NT2/D1 (cell line): ENCODE results near the gene MPDU1.
"Not testable (repeated sequence)": the region's sequence is repeated elsewhere in the genome, so short reads cannot be mapped to it uniquely, and the experiment has no call there.

Experiments
- DNase-seq: peaks from one replicate; pipeline ENCODE4 v3.0.0-alpha.2; 2011; ENCODE audit warnings: low read depth, low spot score
- H3K27me3 ChIP-seq: 2 replicates; pipeline ENCODE4 v1.6.0; 2011; ENCODE audit warnings: mild to moderate bottlenecking; ENCODE audit not compliant: insufficient read length, insufficient read depth
- H3K36me3 ChIP-seq: 2 replicates; pipeline ENCODE4 v1.6.1; 2011; ENCODE audit warnings: mild to moderate bottlenecking, low read length, mixed read lengths; ENCODE audit not compliant: insufficient read depth, insufficient read length
- H3K4me1 ChIP-seq: 2 replicates; pipeline ENCODE4 v1.5.1; 2011; ENCODE audit not compliant: insufficient read depth, insufficient read length
- H3K4me3 ChIP-seq: 2 replicates; pipeline ENCODE4 v1.5.1; 2011; ENCODE audit warnings: low read depth; ENCODE audit not compliant: insufficient read length
- H3K9ac ChIP-seq: 2 replicates; pipeline ENCODE4 v1.6.0; 2011; ENCODE audit warnings: low read depth; ENCODE audit not compliant: insufficient read length
- H3K9me3 ChIP-seq: 2 replicates; pipeline ENCODE4 v1.5.1; 2011; ENCODE audit warnings: mild to moderate bottlenecking, low read length; ENCODE audit not compliant: insufficient read depth
- SUZ12 ChIP-seq: IDR thresholded peaks from 2 replicates; pipeline ENCODE4 v1.6.1; 2011; ENCODE audit not compliant: insufficient read length, insufficient read depth; ENCODE audit errors: extremely low read depth
- YY1 ChIP-seq: IDR thresholded peaks from 2 replicates; pipeline ENCODE4 v1.6.1; 2011; ENCODE audit not compliant: insufficient read length, insufficient read depth
- ZNF274 ChIP-seq: IDR thresholded peaks from 2 replicates; pipeline ENCODE4 v1.6.1; 2011; ENCODE audit warnings: mild to moderate bottlenecking, low read depth, low read length

The MPDU1 gene

GRCh38 chr17:7593296-7593695 lies 9.6 kb downstream of the MPDU1 start:
- TF ChIP-seq ZNF274 = no peak
- Histone ChIP-seq H3K36me3 (peaks cover 69% of the 10 kb centered on the region), H3K9ac (no peak overlapping the region), H3K27me3 (no peaks in the 10 kb centered on the region), H3K4me3 (no peak overlapping the region), H3K4me1 (peaks cover 9% of the 10 kb centered on the region), H3K9me3 (no peaks in the 10 kb centered on the region)
- no peak for DNase-seq

- not testable (repeated sequence) for H3K4me3 ChIP-seq, H3K9me3 ChIP-seq, H3K9ac ChIP-seq, H3K27me3 ChIP-seq, DNase-seq, H3K4me1 ChIP-seq
- peaks cover 76% of the 10 kb centered on the region for H3K36me3 ChIP-seq
These were observed 13.9 kb downstream of the MPDU1 start for GRCh38 chr17:7597561-7597960.

- Histone ChIP-seq H3K36me3 (peaks cover 70% of the 10 kb centered on the region), H3K4me1 (no peaks in the 10 kb centered on the region), H3K9ac (no peak overlapping the region), H3K27me3 (no peaks in the 10 kb centered on the region), H3K9me3 (no peaks in the 10 kb centered on the region), H3K4me3 (no peak overlapping the region)
- no peak for DNase-seq
- no peak for TF ChIP-seq SUZ12
- TF ChIP-seq YY1 = no peak
- TF ChIP-seq ZNF274 = no peak
These were observed 22.6 kb downstream of the MPDU1 start for GRCh38 chr17:7606280-7606679.

- H3K9ac ChIP-seq = no peak overlapping the region
- H3K4me3 ChIP-seq = no peak overlapping the region
- H3K36me3 ChIP-seq = peaks cover 48% of the 10 kb centered on the region
- TF ChIP-seq SUZ12 (no peak), ZNF274 (no peak), YY1 (no peak)
- no peaks in the 10 kb centered on the region for H3K27me3 ChIP-seq
- no peaks in the 10 kb centered on the region for H3K4me1 ChIP-seq
- H3K9me3 ChIP-seq = no peaks in the 10 kb centered on the region
- DNase-seq = no peak
These were observed 27.0 kb downstream of the MPDU1 start for GRCh38 chr17:7610641-7611040.

- H3K27me3 ChIP-seq = no peaks in the 10 kb centered on the region
These were observed 28.1 kb downstream of the MPDU1 start for GRCh38 chr17:7611635-7612293.

GRCh38 chr17:7612294-7612640 lies 28.6 kb downstream of the MPDU1 start:
- no peak for TF ChIP-seq YY1
- no peak for TF ChIP-seq SUZ12
- no peak for TF ChIP-seq ZNF274
- no peaks in the 10 kb centered on the region for H3K4me1 ChIP-seq
- H3K4me3 ChIP-seq = no peak overlapping the region
- no peaks in the 10 kb centered on the region for H3K27me3 ChIP-seq
- peaks cover 36% of the 10 kb centered on the region for H3K36me3 ChIP-seq
- no peak overlapping the region for H3K9ac ChIP-seq
- no peaks in the 10 kb centered on the region for H3K9me3 ChIP-seq
- no peak for DNase-seq

More at GRCh38 chr17:7611635-7612293, 28.1 kb downstream of the MPDU1 start:
- H3K4me3 ChIP-seq = no peak overlapping the region
- TF ChIP-seq SUZ12 = no peak
- no peak for TF ChIP-seq YY1
- TF ChIP-seq ZNF274 = no peak
- no peaks in the 10 kb centered on the region for H3K4me1 ChIP-seq
- no peaks in the 10 kb centered on the region for H3K9me3 ChIP-seq
- DNase-seq = no peak
- H3K9ac ChIP-seq = no peak overlapping the region
- H3K36me3 ChIP-seq = peaks cover 38% of the 10 kb centered on the region

GRCh38 chr17:7613769-7614424 lies 30.2 kb downstream of the MPDU1 start:
- no peak for DNase-seq
- H3K27me3 ChIP-seq = no peaks in the 10 kb centered on the region
- H3K4me1 ChIP-seq = no peaks in the 10 kb centered on the region
- H3K9me3 ChIP-seq = no peaks in the 10 kb centered on the region
- H3K4me3 ChIP-seq = peak overlapping the region; percentile 74
- H3K9ac ChIP-seq = peak overlapping the region; percentile 80
- H3K36me3 ChIP-seq = peaks cover 27% of the 10 kb centered on the region
- no peak for TF ChIP-seq ZNF274
- TF ChIP-seq YY1 = no peak
- no peak for TF ChIP-seq SUZ12
